Brain microvascular endothelial cell (primary cell): Measurements from ENCODE around the gene HMGXB3.

Source experiments
- DNase-seq: peaks from one replicate; pipeline ENCODE4 v3.0.0-alpha.2; 2020
- H3K27ac ChIP-seq: fragments of 250-450 bp; sonication (Bioruptor Pico); 2 replicates; pipeline ENCODE4 v1.5.1; 2020; ENCODE audit warnings: mild to moderate bottlenecking, moderate library complexity
- H3K27me3 ChIP-seq: fragments of 250-450 bp; sonication (Bioruptor Pico); replicated peaks from 2 replicates; pipeline ENCODE4 v1.5.1; 2020; ENCODE audit warnings: mild to moderate bottlenecking
- H3K36me3 ChIP-seq: fragments of 250-450 bp; sonication (Bioruptor Pico); replicated peaks from 2 replicates; pipeline ENCODE4 v1.5.1; 2020; ENCODE audit warnings: mild to moderate bottlenecking
- H3K4me3 ChIP-seq: 2 replicates; pipeline ENCODE4 v1.5.1; 2011; ENCODE audit warnings: low read depth, mild to moderate bottlenecking, control low read depth, low read length, moderate library complexity
- CTCF ChIP-seq: IDR thresholded peaks from 2 replicates; pipeline ENCODE4 v1.5.1; 2011; ENCODE audit warnings: low read depth, mild to moderate bottlenecking, moderate library complexity, low read length, control low read depth, inconsistent platforms; ENCODE audit errors: missing control alignments
- in situ Hi-C: cut with HindIII; loops from 2 replicates; pipeline ENCODE4 v1.10.0; 2017; ENCODE audit warnings: low sequenced_read_pairs, low pct_ligation_motif_present

Gene HMGXB3

GRCh38 chr5:149995385-149996204 lies 4.9 kb upstream of the HMGXB3 start:
- Histone ChIP-seq H3K27ac (no peak overlapping the region), H3K27me3 (no peaks in the 10 kb centered on the region), H3K4me3 (no peak overlapping the region), H3K36me3 (no peaks in the 10 kb centered on the region)
- in situ Hi-C loops: loop anchor here (25.0 kb wide), 1 partner anchor 358 kb away; no protein-coding TSS in a partner anchor
- DNase-seq: no peak
- no peak for TF ChIP-seq CTCF

GRCh38 chr5:149996205-149996890 lies 4.2 kb upstream of the HMGXB3 start:
- no peaks in the 10 kb centered on the region for H3K27me3 ChIP-seq
- no peak for TF ChIP-seq CTCF
- no peak overlapping the region for H3K27ac ChIP-seq
- no peak overlapping the region for H3K4me3 ChIP-seq
- in situ Hi-C loops: loop anchor here (25.0 kb wide), 1 partner anchor 359 kb away; no protein-coding TSS in a partner anchor
- H3K36me3 ChIP-seq: no peaks in the 10 kb centered on the region
- no peak for DNase-seq

- Histone ChIP-seq H3K27ac (no peak overlapping the region), H3K36me3 (no peaks in the 10 kb centered on the region), H3K27me3 (no peaks in the 10 kb centered on the region), H3K4me3 (no peak overlapping the region)
- TF ChIP-seq CTCF: no peak
- in situ Hi-C loops: loop anchor here (25.0 kb wide), 1 partner anchor 361 kb away; no protein-coding TSS in a partner anchor
- no peak for DNase-seq
Observed at GRCh38 chr5:149998281-149998680, 2.3 kb upstream of the HMGXB3 start.

GRCh38 chr5:149999359-149999758 lies 1.2 kb upstream of the HMGXB3 start:
- Histone ChIP-seq H3K27ac (peak overlapping the region; percentile 87), H3K4me3 (peak overlapping the region; percentile 92), H3K36me3 (no peaks in the 10 kb centered on the region), H3K27me3 (no peaks in the 10 kb centered on the region)
- no peak for DNase-seq
- in situ Hi-C loops: loop anchor here (25.0 kb wide), 1 partner anchor 362 kb away; no protein-coding TSS in a partner anchor
- no peak for TF ChIP-seq CTCF

- Histone ChIP-seq H3K4me3 (peak overlapping the region; percentile 92), H3K36me3 (peaks cover 2% of the 10 kb centered on the region), H3K27ac (peak overlapping the region; percentile 87), H3K27me3 (no peaks in the 10 kb centered on the region)
- in situ Hi-C loops: loop anchor here (25.0 kb wide), 1 partner anchor 363 kb away; no protein-coding TSS in a partner anchor
- no peak for TF ChIP-seq CTCF
- no peak for DNase-seq
Observed at GRCh38 chr5:149999866-150000255, 678 bp upstream of the HMGXB3 start.
